C4-2B (cell line): ENCODE results near the gene BMP4.

Experiments
- ZFX ChIP-seq: fragments of 450-650 bp; IDR thresholded peaks from 2 replicates; pipeline ENCODE4 v1.6.1; 2017
- TF ChIP-seq, protein P1 (sequence below): fragments of 450-650 bp; conservative IDR thresholded peaks from 2 replicates; pipeline ENCODE4 v1.5.1; 2017; ENCODE audit warnings: mild to moderate bottlenecking

DNA sequence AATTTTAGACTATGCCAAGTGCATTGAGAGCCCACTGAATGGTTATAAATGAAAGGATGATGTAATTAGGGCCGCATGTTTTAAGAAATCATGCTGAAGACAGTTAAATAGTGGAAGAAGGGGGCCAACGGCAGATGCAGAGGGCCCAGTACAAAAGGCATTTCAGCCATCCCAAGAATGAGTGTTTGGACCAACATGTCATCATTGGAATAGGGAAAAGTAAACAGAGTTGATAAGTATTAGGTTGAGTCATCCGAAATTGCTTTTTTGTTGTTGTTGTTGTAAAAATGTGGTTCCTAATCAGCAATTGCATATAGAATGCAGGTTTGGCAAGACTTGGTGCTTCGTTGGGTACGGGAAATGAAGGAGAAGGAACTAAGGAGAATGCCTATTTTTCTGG, 29.5 kb downstream of the BMP4 start:
- TF ChIP-seq, protein P1, sequence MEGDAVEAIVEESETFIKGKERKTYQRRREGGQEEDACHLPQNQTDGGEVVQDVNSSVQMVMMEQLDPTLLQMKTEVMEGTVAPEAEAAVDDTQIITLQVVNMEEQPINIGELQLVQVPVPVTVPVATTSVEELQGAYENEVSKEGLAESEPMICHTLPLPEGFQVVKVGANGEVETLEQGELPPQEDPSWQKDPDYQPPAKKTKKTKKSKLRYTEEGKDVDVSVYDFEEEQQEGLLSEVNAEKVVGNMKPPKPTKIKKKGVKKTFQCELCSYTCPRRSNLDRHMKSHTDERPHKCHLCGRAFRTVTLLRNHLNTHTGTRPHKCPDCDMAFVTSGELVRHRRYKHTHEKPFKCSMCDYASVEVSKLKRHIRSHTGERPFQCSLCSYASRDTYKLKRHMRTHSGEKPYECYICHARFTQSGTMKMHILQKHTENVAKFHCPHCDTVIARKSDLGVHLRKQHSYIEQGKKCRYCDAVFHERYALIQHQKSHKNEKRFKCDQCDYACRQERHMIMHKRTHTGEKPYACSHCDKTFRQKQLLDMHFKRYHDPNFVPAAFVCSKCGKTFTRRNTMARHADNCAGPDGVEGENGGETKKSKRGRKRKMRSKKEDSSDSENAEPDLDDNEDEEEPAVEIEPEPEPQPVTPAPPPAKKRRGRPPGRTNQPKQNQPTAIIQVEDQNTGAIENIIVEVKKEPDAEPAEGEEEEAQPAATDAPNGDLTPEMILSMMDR = no peak
- no peak for TF ChIP-seq ZFX
